Activated B cell treated with CpG ODN at 0.5 μM for 24 hours (primary cell): ENCODE data around the gene ARHGEF10L. TPM values are rescaled to one million over a fixed set of nuclear protein-coding genes. Genes with fewer than 3 reads are reported as not detected.

ENCODE experiments used
- ATAC-seq: fragments of 200-7000 bp; cut with Tn5 transposase; one replicate; pipeline ENCODE4 v1.10.0; 2021; ENCODE audit warnings: low read depth, mild to moderate bottlenecking, moderate library complexity
- CTCF ChIA-PET: fragments of 350-600 bp; sonication (Branson Sonifier 250); formaldehyde crosslinking; loops from one replicate; lab custom pipeline; 2021; ENCODE audit warnings: antibody characterized with exemption; lab: Charles Lee
- POLR2A ChIA-PET: fragments of 350-600 bp; sonication (Branson Sonifier 250); formaldehyde crosslinking; loops from one replicate; lab custom pipeline; 2021; ENCODE audit warnings: antibody characterized with exemption; lab: Charles Lee
- DNase-seq: peaks from one replicate; pipeline ENCODE4 v3.0.0; 2022
- H3K27ac Mint-ChIP-seq: one replicate; pipeline ENCODE4 v1.8.0; 2020; ENCODE audit warnings: mixed read lengths
- H3K27me3 Mint-ChIP-seq: one replicate; pipeline ENCODE4 v1.8.0; 2021; ENCODE audit warnings: mixed read lengths
- H3K36me3 Mint-ChIP-seq: one replicate; pipeline ENCODE4 v1.8.0; 2021; ENCODE audit warnings: low read depth, mixed read lengths
- H3K4me1 Mint-ChIP-seq: one replicate; pipeline ENCODE4 v1.8.0; 2021; ENCODE audit warnings: mixed read lengths
- H3K4me3 Mint-ChIP-seq: one replicate; pipeline ENCODE4 v1.8.0; 2020; ENCODE audit warnings: mild to moderate bottlenecking, mixed read lengths
- H3K9me3 Mint-ChIP-seq: one replicate; pipeline ENCODE4 v1.8.0; 2020; ENCODE audit warnings: mixed read lengths
- intact Hi-C: fragments of 100-400 bp; cut with micrococcal nuclease; formaldehyde crosslinking; loops from one replicate; pipeline ENCODE4 v1.15.1; 2024
- total RNA-seq: library from RNA; stranded (reverse); gene quantifications from 2 replicates; pipeline ENCODE4 v1.2.3, GENCODE V29; 2022
- TF ChIP-seq, protein P1 (sequence below): fragments of 200-600 bp; IDR thresholded peaks from one replicate; pipeline ENCODE4 v1.8.0; 2022; ENCODE audit warnings: antibody characterized with exemption, mild to moderate bottlenecking

The ARHGEF10L gene
- total RNA-seq, 1 donor from 2014 or later: 0.62 TPM

DNA sequence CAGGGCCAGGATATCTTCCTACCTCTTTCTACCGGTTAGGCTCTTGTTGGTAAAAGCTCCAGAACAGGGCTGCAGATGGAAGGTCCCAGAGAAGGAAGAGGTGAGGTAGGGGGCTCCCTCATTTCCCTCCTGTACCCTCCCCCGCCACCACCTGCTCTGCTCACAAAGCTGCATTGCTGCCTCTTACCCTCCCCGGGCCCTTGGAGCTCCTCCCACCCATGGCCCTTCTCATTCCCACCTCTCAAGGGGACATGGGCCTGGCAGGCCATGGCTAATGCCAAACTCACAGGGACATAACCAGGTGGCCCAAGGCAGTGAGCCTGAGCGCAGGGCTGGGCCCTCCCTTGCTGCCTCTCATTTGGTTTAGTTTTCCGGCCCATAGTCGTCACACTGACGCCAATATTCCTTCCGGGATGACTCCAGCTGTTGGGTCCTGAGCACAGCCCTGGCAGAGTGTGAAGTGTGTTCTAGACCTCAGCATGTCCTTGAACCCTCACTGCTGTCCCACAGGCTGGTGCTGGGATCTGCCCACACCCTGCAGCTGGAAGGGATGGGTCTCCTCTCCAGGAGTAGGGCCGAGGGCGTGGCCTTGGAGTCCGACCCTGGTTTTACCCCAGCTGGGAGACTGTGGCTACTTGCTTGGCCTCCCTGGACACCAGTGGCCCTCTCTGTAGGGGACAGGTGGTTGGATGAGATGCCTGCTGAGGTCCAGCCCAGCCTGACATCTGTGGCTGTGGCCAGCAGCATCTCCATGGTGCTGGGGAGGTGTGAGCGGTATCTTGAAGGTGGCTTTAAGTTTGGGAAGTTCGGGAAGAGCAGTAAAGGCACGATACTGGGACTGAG lies 104.6 kb downstream of the ARHGEF10L start:
- TF ChIP-seq, protein P1, sequence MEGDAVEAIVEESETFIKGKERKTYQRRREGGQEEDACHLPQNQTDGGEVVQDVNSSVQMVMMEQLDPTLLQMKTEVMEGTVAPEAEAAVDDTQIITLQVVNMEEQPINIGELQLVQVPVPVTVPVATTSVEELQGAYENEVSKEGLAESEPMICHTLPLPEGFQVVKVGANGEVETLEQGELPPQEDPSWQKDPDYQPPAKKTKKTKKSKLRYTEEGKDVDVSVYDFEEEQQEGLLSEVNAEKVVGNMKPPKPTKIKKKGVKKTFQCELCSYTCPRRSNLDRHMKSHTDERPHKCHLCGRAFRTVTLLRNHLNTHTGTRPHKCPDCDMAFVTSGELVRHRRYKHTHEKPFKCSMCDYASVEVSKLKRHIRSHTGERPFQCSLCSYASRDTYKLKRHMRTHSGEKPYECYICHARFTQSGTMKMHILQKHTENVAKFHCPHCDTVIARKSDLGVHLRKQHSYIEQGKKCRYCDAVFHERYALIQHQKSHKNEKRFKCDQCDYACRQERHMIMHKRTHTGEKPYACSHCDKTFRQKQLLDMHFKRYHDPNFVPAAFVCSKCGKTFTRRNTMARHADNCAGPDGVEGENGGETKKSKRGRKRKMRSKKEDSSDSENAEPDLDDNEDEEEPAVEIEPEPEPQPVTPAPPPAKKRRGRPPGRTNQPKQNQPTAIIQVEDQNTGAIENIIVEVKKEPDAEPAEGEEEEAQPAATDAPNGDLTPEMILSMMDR: no peak
- intact Hi-C loops: no loop called here
- Mint-ChIP-seq H3K4me1 (no peaks in the 10 kb centered on the region), H3K9me3 (no peaks in the 10 kb centered on the region), H3K27me3 (peaks cover 5% of the 10 kb centered on the region), H3K27ac (no peak overlapping the region), H3K36me3 (no peaks in the 10 kb centered on the region), H3K4me3 (no peak overlapping the region)
- CTCF ChIA-PET: no interaction called here
- POLR2A ChIA-PET: no interaction called here
- DNase-seq (no peak), ATAC-seq (no peak)

DNA sequence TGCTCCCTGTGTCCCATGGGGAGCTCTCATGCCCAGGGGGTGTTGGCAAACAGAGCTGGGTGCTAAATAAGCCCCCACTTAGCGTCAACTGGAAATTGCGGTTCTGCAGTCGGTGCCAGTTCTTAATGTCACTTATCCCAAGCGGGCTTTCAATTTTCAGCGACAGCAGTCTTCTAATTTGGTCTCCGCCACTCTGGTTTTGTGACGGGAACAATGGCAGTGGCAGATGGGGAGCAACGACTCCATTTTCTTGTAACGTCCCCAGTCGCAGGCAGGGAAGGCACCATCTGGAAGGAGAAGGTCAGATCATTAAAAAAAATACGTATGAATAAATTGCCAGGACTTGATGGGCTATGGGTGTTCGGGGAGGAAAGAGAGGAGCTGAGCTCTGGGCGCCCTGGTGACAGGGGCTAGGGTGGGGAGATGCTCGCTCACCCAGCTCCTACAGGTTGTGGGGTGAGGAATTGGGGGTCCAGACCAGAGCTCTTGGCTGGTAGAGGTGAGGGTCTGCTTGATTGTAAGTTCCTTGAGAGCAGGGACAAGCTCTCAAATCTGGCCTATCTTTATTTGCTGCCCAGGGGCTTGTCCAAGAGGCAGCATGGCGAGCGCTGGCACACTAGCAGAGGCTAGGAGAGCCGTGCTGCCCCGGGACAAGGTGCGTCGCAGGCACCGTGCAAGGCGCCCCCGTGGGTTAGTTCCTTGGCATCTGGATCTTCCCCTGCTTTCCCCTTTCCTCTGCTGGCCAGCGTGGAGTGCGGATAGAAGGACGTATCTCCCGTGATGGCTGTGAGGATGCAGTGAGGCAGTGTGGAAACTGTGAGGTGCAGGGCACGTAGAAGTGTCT lies 105.8 kb downstream of the ARHGEF10L start:
- H3K4me3 Mint-ChIP-seq: no peak overlapping the region
- H3K27ac Mint-ChIP-seq: no peak overlapping the region
- peaks cover 3% of the 10 kb centered on the region for H3K27me3 Mint-ChIP-seq
- ChIA-PET POLR2A (no interaction called here), CTCF (no interaction called here)
- DNase-seq (no peak), ATAC-seq (no peak)
- H3K9me3 Mint-ChIP-seq: no peaks in the 10 kb centered on the region
- intact Hi-C loops: no loop called here
- H3K4me1 Mint-ChIP-seq: no peaks in the 10 kb centered on the region
- TF ChIP-seq, protein P1: no peak
- no peaks in the 10 kb centered on the region for H3K36me3 Mint-ChIP-seq

DNA sequence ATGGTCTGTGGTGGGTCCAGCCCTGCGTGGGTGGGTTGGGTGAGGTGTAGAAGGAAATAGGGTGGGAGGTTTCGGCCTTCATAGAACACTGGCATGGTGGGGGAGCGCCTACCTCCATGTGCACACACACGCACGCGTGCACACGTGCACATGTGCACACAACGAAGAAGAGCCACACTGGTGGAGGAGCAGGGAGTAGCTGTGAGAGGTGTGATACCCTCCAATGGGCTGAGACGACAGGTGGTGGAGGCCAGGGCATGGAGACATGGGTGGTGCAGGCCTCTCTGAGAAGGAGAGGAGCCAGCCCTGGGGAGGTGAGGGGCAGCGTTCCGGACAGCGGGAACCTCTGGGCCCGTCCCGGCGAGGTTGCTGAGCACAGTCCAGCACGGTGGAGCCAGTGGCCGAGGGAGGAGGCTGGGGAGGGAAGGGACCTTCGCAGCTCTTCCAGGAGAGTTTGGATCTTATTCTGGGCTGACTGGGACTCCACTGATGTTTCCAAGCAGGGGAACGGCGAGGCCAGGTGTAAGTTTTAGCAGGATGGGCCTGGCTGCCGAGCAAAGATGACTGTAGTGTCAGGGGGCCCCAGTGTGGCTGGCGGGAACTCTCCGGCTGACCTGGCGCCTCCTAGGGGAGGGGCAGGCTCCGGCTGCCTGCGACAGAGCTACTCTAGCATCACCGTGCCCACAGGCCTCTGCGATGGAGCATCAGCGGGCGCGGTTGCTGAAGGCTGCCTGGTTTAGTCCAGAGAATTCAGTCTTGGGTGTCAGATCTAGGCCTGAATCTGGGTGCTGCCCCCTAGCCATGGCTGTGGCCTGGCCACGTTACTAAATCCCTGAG lies 107.2 kb downstream of the ARHGEF10L start:
- no peaks in the 10 kb centered on the region for H3K9me3 Mint-ChIP-seq
- TF ChIP-seq, protein P1: no peak
- no peaks in the 10 kb centered on the region for H3K36me3 Mint-ChIP-seq
- ChIA-PET CTCF (no interaction called here), POLR2A (no interaction called here)
- ATAC-seq (no peak), DNase-seq (no peak)
- no peaks in the 10 kb centered on the region for H3K4me1 Mint-ChIP-seq
- H3K27ac Mint-ChIP-seq: no peak overlapping the region
- no peak overlapping the region for H3K4me3 Mint-ChIP-seq
- H3K27me3 Mint-ChIP-seq: no peaks in the 10 kb centered on the region
- intact Hi-C loops: no loop called here

DNA sequence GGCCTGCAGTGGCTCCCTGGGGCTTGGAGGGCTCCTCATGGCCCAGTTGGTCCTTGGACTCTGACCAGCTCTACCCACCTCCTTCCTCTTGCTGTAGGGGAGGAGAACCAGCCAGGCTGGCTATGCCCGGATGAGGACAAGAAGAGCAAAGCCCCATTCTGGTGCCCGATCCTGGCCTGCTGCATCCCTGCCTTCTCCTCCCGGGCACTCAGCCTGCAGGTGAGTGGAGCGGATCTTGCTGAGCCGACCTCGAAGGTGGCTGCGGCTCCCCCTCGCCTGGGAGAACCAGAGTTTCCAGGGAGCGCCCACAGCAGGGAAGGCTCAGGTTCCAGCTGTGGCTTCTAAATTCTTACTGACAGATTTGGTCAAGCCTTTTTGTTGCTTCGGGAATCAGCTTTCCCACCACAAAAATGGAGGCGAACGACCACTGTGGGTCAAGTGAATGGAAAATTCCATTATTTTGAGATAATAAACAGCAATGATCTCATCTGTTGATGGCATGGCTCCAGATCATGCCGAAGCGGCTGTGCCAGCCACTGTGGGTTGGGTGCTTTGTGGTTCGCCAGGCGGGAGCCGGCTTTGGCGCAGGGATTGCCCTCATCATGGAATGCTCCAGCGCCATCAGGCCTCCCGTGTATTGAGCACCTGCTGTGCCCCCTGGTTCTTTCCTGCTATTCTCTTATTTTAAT lies 109.1 kb downstream of the ARHGEF10L start:
- CTCF ChIA-PET: no interaction called here
- H3K27ac Mint-ChIP-seq: no peak overlapping the region
- POLR2A ChIA-PET: no interaction called here
- DNase-seq (no peak), ATAC-seq (no peak)
- intact Hi-C loops: no loop called here
- no peak overlapping the region for H3K4me3 Mint-ChIP-seq
- TF ChIP-seq, protein P1: no peak
- H3K4me1 Mint-ChIP-seq: no peaks in the 10 kb centered on the region
- no peaks in the 10 kb centered on the region for H3K36me3 Mint-ChIP-seq
- no peaks in the 10 kb centered on the region for H3K9me3 Mint-ChIP-seq
- no peaks in the 10 kb centered on the region for H3K27me3 Mint-ChIP-seq
